ENCODE results near the gene RASGRF1. TPM values are rescaled to one million over a fixed set of nuclear protein-coding genes. Genes with fewer than 3 reads are reported as not detected.
A peak's percentile ranks its signal among the peaks of the same experiment; 100 is the strongest.

Gene RASGRF1
- total RNA-seq, 6 experiments from 2014 or later = 0.29 TPM; not detected in 5

DNA sequence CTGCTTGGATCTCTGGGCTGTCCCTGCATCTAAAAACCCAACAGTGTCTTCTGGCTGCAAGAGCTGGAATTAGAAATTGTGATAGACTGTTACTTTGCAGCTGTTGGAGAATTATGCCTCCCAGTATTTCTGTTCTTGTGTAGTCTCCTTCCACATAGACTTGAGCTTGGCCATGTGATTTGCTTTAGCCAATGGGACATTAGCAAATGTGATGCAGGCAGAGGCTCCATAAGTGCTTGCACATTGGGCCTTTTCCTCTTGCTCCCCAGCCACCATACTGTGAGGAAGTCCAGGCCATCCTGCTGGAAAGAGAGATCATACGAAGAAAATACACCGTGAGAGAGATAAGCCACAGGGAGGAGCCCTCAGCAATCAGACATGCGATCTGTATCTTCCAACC, 33.8 kb upstream of the RASGRF1 start:
- H3K27me3 ChIP-seq = no peaks in the 10 kb centered on the region
- H3K36me3 ChIP-seq = no peaks in the 10 kb centered on the region
- H3K4me1 ChIP-seq = no peaks in the 10 kb centered on the region
- DNase-seq = no peak
- no peak for ATAC-seq
- 52% methylated on average over 3 of the region's 3 CpGs for WGBS (ENCODE audit: insufficient coverage, low coverage, low lambda C conversion rate, missing lambda C conversion rate)
- H3K27ac ChIP-seq = no peak overlapping the region
- H3K4me3 ChIP-seq = no peak overlapping the region
- no peak for TF ChIP-seq POLR2A (IDR thresholded peaks at IDR 0.05)
- TF ChIP-seq, protein P1, sequence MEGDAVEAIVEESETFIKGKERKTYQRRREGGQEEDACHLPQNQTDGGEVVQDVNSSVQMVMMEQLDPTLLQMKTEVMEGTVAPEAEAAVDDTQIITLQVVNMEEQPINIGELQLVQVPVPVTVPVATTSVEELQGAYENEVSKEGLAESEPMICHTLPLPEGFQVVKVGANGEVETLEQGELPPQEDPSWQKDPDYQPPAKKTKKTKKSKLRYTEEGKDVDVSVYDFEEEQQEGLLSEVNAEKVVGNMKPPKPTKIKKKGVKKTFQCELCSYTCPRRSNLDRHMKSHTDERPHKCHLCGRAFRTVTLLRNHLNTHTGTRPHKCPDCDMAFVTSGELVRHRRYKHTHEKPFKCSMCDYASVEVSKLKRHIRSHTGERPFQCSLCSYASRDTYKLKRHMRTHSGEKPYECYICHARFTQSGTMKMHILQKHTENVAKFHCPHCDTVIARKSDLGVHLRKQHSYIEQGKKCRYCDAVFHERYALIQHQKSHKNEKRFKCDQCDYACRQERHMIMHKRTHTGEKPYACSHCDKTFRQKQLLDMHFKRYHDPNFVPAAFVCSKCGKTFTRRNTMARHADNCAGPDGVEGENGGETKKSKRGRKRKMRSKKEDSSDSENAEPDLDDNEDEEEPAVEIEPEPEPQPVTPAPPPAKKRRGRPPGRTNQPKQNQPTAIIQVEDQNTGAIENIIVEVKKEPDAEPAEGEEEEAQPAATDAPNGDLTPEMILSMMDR (IDR thresholded peaks at IDR 0.05) = no peak
- intact Hi-C loops (cut with DNase I) = no loop called here
- H3K9me3 ChIP-seq = peaks cover 0 to 5% (median 0%) of the 10 kb centered on the region in 4 donors

DNA sequence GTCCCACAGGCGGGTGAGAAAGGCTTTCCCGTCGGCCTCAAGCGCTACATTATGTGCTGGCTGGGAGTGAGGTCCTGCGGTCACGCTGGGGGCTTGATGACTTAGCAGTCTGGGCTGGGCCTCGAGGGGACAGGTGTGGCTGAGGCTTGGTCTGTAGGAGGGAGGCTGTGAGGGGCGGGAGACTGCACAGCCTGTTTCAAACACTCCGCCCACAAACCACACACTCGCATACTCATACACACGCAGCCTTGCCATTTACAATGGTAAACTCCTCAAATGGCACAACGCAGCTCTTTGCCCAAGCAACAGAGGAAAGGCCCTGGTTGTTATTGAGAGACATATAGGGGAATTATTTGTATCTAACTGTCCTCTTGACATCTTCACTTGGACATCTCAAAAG, 32.4 kb upstream of the RASGRF1 start:
- H3K4me3 ChIP-seq = no peak overlapping the region
- intact Hi-C loops (cut with DNase I) = no loop called here
- no peak overlapping the region for H3K27ac ChIP-seq
- H3K4me1 ChIP-seq = no peaks in the 10 kb centered on the region
- peaks cover 0 to 5% (median 0%) of the 10 kb centered on the region in 4 donors for H3K9me3 ChIP-seq
- TF ChIP-seq, protein P1 (IDR thresholded peaks at IDR 0.05) = no peak
- TF ChIP-seq POLR2A (IDR thresholded peaks at IDR 0.05) = no peak
- no peaks in the 10 kb centered on the region for H3K27me3 ChIP-seq
- peak in 1 of 4 donors; percentile 30 for ATAC-seq
- no peaks in the 10 kb centered on the region for H3K36me3 ChIP-seq
- WGBS (ENCODE audit: insufficient coverage, low coverage, low lambda C conversion rate, missing lambda C conversion rate) = 64% methylated on average over 2 of the region's 12 CpGs
- DNase-seq = no peak

DNA sequence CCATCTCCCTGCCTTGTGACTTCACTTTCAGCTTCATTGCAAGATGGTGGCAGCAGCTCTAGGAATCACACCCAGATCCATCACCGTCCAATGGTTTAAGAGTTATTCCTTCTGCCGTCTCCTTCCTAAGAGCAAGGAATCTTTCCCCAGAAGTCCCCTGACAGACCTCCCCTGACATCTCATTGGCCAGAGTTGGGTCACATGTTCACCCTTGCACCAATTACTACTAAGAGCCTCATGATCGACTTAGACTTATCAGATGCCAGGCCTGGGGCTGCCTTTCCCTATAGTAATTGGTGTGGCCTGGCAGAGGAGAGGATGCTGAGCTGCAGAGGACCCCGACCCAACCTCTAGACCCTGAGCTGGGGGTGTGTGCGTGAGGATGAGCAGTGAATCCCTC, 31.8 kb upstream of the RASGRF1 start:
- DNase-seq = no peak
- no peak for ATAC-seq
- Histone ChIP-seq H3K27me3 (no peaks in the 10 kb centered on the region), H3K36me3 (no peaks in the 10 kb centered on the region), H3K9me3 (peaks cover 0 to 5% (median 0%) of the 10 kb centered on the region in 4 donors), H3K4me1 (no peaks in the 10 kb centered on the region), H3K4me3 (no peak overlapping the region), H3K27ac (no peak overlapping the region)
- intact Hi-C loops (cut with DNase I) = no loop called here
- TF ChIP-seq POLR2A (IDR thresholded peaks at IDR 0.05) = no peak
- TF ChIP-seq, protein P1 (IDR thresholded peaks at IDR 0.05) = no peak
- 80% methylated on average over 5 of the region's 5 CpGs for WGBS (ENCODE audit: insufficient coverage, low coverage, low lambda C conversion rate, missing lambda C conversion rate)

DNA sequence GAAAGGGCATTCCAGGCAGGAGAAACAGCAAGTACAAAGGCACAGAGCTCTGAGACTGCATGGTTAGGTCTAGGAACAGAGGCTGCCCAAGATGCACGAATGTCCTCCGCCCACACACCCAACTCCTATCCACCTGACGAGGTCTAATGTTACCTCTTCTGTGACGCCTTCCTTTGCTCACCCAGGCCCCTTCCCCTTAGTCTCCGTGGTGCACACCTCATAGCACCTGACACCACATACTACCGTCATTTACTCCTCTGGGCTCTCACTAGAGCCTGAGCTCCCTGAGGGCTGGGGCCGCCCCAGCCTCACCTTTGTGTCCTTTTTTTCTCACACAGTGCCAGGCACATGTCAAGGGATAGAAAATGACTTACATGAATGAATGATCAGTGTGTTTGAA, 31.0 kb upstream of the RASGRF1 start:
- WGBS (ENCODE audit: insufficient coverage, low coverage, low lambda C conversion rate, missing lambda C conversion rate) = 81% methylated on average over 3 of the region's 7 CpGs
- DNase-seq = no peak

More for the DNA sequence above, 31.0 kb upstream of the RASGRF1 start:
- Histone ChIP-seq H3K4me3 (no peak overlapping the region), H3K27me3 (no peaks in the 10 kb centered on the region), H3K27ac (no peak overlapping the region), H3K9me3 (peaks cover 0 to 5% (median 0%) of the 10 kb centered on the region in 4 donors), H3K4me1 (no peaks in the 10 kb centered on the region), H3K36me3 (no peaks in the 10 kb centered on the region)
- intact Hi-C loops (cut with DNase I) = no loop called here
- TF ChIP-seq, protein P1 (IDR thresholded peaks at IDR 0.05) = no peak
- no peak for TF ChIP-seq POLR2A (IDR thresholded peaks at IDR 0.05)
- ATAC-seq = no peak
